Endothelial cell of umbilical vein (primary cell): Measurements from ENCODE around the gene CIC. TPM values are rescaled to one million over a fixed set of nuclear protein-coding genes. Genes with fewer than 3 reads are reported as not detected.

ENCODE experiments used
- BruUV-seq: library from RNA; stranded (reverse); fragments of 400-500 nt; replicated peaks from 2 replicates; lab custom pipeline; 2021; lab: Mats Ljungman, UMichigan
- CTCF ChIA-PET: fragments of 300-600, 350-600 bp; sonication (Branson Sonifier 250); formaldehyde crosslinking; loops from one replicate; lab custom pipeline; 2021; ENCODE audit warnings: antibody characterized with exemption, inconsistent platforms; lab: Charles Lee
- POLR2A ChIA-PET: fragments of 300-600, 350-600 bp; sonication (Branson Sonifier 250); formaldehyde crosslinking; loops from one replicate; lab custom pipeline; 2021; ENCODE audit warnings: antibody characterized with exemption, inconsistent platforms; lab: Charles Lee
- DNase-seq: peaks from one replicate; pipeline ENCODE4 v3.0.0-alpha.2; 2011; ENCODE audit warnings: low read depth, low spot score
- FAIRE-seq: peaks from 2 replicates; lab custom pipeline; 2011; peaks lifted over from hg19 to GRCh38; lab: Jason Lieb, UNC
- H2AFZ ChIP-seq: 2 replicates; pipeline ENCODE4 v1.6.0; 2012; ENCODE audit warnings: low read depth, low read length, control low read depth, inconsistent platforms
- H3K27ac ChIP-seq: 2 replicates; pipeline ENCODE4 v1.5.1; 2011; ENCODE audit warnings: low read depth, mild to moderate bottlenecking, control low read depth, low read length, moderate library complexity; ENCODE audit not compliant: insufficient read depth
- H3K27me3 ChIP-seq, 2 experiments: 2 replicates each; pipeline versions ENCODE4 v1.6.0 to v1.6.1; 2011; ENCODE audit warnings: low read length in 2 of 2, mixed read lengths in 1 of 2; ENCODE audit not compliant: control insufficient read depth in 2 of 2, insufficient read depth in 2 of 2
- H3K36me3 ChIP-seq, 2 experiments: 2 replicates in 1 of 2; 3 replicates in 1 of 2; pipeline ENCODE4 v1.5.1; 2011; ENCODE audit warnings: low read length in 2 of 2, mild to moderate bottlenecking in 1 of 2, moderate library complexity in 1 of 2; ENCODE audit not compliant: control insufficient read depth in 2 of 2, insufficient read depth in 2 of 2; ENCODE audit errors: extremely low read depth in 1 of 2
- H3K4me1 ChIP-seq: 3 replicates; pipeline ENCODE4 v1.5.1; 2011; ENCODE audit warnings: mild to moderate bottlenecking, low read length; ENCODE audit not compliant: control insufficient read depth, insufficient read depth; ENCODE audit errors: extremely low read depth
- H3K4me2 ChIP-seq: 2 replicates; pipeline ENCODE4 v1.6.1; 2011; ENCODE audit warnings: low read length, control low read depth, mixed read lengths; ENCODE audit not compliant: insufficient read depth
- H3K4me3 ChIP-seq, 3 experiments: fragments of 200-600 bp in 1 of 3; sonication (generic), shearing (Covaris generic) in 1 of 3; replicated peaks in 1 of 3; 2 replicates each; pipeline ENCODE4 v1.5.1; 2011 to 2016; ENCODE audit warnings: control low read depth in 3 of 3, low read length in 3 of 3, mild to moderate bottlenecking in 2 of 3, inconsistent platforms in 1 of 3, low read depth in 1 of 3, moderate library complexity in 1 of 3; ENCODE audit not compliant: insufficient read depth in 1 of 3
- H3K79me2 ChIP-seq: 2 replicates; pipeline ENCODE4 v1.6.0; 2012; ENCODE audit warnings: low read length, inconsistent platforms; ENCODE audit not compliant: control insufficient read depth, insufficient read depth
- H3K9ac ChIP-seq: replicated peaks from 2 replicates; pipeline ENCODE3; 2011; ENCODE audit warnings: low read length, control low read depth; ENCODE audit not compliant: insufficient read depth; ENCODE audit errors: extremely low read depth
- H3K9me1 ChIP-seq: replicated peaks from 3 replicates; pipeline ENCODE4 v1.6.0; 2011; ENCODE audit warnings: mild to moderate bottlenecking, low read length; ENCODE audit not compliant: control insufficient read depth, insufficient read depth; ENCODE audit errors: extremely low read depth
- H3K9me3 ChIP-seq: replicated peaks from 2 replicates; pipeline ENCODE4 v1.5.1; 2012; ENCODE audit warnings: low read length, inconsistent platforms; ENCODE audit not compliant: control insufficient read depth, insufficient read depth
- H4K20me1 ChIP-seq: replicated peaks from 2 replicates; pipeline ENCODE3; 2011; ENCODE audit warnings: mild to moderate bottlenecking, low read length; ENCODE audit not compliant: control insufficient read depth, insufficient read depth; ENCODE audit errors: extremely low read depth
- EZH2 ChIP-seq: IDR thresholded peaks from 2 replicates; pipeline ENCODE4 v1.6.1; 2012; ENCODE audit warnings: borderline replicate concordance, low read depth, mild to moderate bottlenecking, moderate library complexity, low read length, inconsistent platforms; ENCODE audit not compliant: severe bottlenecking
- FOS ChIP-seq: IDR thresholded peaks from 2 replicates; pipeline ENCODE4 v1.6.1; 2011; ENCODE audit warnings: mild to moderate bottlenecking, low read length, moderate library complexity, borderline replicate concordance; ENCODE audit not compliant: insufficient read depth
- GATA2 ChIP-seq: IDR thresholded peaks from 2 replicates; pipeline ENCODE4 v1.7.0; 2011; ENCODE audit warnings: low read depth, mild to moderate bottlenecking, moderate library complexity, mixed read lengths, low read length; ENCODE audit not compliant: insufficient read length, insufficient read depth
- JUN ChIP-seq: IDR thresholded peaks from 2 replicates; pipeline ENCODE4 v1.6.1; 2011; ENCODE audit warnings: borderline replicate concordance, low read depth; ENCODE audit not compliant: insufficient read length, insufficient read depth
- MYC ChIP-seq: IDR thresholded peaks from one replicate; pipeline ENCODE4 v1.6.1; 2011; ENCODE audit warnings: mild to moderate bottlenecking, low read depth, low read length
- POLR2A ChIP-seq: IDR thresholded peaks from 2 replicates; pipeline ENCODE4 v1.6.1; 2012; ENCODE audit warnings: low read depth, mild to moderate bottlenecking, control low read depth, low read length
- POLR2AphosphoS5 ChIP-seq: IDR thresholded peaks from 2 replicates; pipeline ENCODE4 v1.6.1; 2012; ENCODE audit warnings: low read depth, mild to moderate bottlenecking, control low read depth, low read length, moderate library complexity; ENCODE audit not compliant: insufficient read depth
- dilution Hi-C: fragments of 300-500 bp; cut with MboI; formaldehyde crosslinking; loops from one replicate; pipeline ENCODE4 v1.15.0; 2019; ENCODE audit warnings: low sequenced_read_pairs; ENCODE audit not compliant: extremely low pct_ligation_motif_present
- intact Hi-C: fragments of 100-400 bp; cut with micrococcal nuclease; formaldehyde crosslinking; loops from one replicate; pipeline ENCODE4 v1.10.0; 2022
- polyA plus RNA-seq, 4 experiments: library from polyadenylated mRNA; depleted of rRNA in 3 of 4; stranded (reverse) in 3 of 4; unstranded in 1 of 4; fragments of >200 nt; gene quantifications; 2 replicates each; pipeline versions ENCODE4 v1.2.1 to v1.2.3, GENCODE V29; 2011 to 2012; ENCODE audit warnings: missing spikeins in 1 of 4
- total RNA-seq: library from RNA; stranded (reverse); gene quantifications from 2 replicates; pipeline ENCODE4 v1.2.3, GENCODE V29; 2021
- TF ChIP-seq, protein P1 (sequence below), 2 donors: IDR thresholded peaks; 1 replicate in 1 of 2; 2 replicates in 1 of 2; pipeline ENCODE4 v1.5.1; 2011; ENCODE audit warnings: low read length in 2 of 2, mild to moderate bottlenecking in 2 of 2, moderate library complexity in 2 of 2, control low read depth in 1 of 2, inconsistent platforms in 1 of 2, low read depth in 1 of 2; ENCODE audit not compliant: insufficient read depth in 1 of 2; ENCODE audit errors: extremely low read depth in 1 of 2
- TF ChIP-seq, protein P2 (sequence below): IDR thresholded peaks from 2 replicates; pipeline ENCODE4 v1.6.1; 2011; ENCODE audit not compliant: insufficient read depth, insufficient read length

The CIC gene
- total and polyA plus RNA-seq, 2 donors (not counting 3 experiments of a cell fraction or from before 2014, with no cell fraction given), result 18.4 to 86.0 TPM

DNA sequence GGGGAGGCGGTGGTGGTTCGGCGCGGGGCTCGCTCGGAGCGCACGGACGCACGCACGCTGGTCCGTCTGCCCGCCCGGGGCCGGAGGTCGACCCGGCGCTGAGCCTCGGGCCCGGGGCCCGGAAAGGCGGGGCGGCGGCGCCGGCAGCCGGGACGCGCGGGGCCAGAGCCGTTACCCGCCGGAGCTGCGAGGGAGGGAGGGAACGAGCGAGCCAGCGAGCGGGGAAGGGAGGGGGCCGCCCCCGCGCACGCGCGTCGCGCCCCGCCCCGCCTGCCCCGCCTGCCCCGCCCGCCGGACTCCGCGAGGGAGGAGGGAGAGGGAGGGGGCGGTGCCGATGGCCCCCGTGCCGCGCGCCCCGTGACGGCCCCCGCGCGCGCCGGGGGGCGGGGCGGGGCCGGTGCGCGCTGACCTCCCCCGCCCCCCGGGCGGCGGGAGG, 15.0 kb downstream of the CIC start:
- Histone ChIP-seq H3K9ac (peak overlapping the region; percentile 44), H3K9me3 (no peaks in the 10 kb centered on the region), H3K36me3 (peaks cover 3 to 20% of the 10 kb centered on the region in 2 experiments), H3K4me2 (no peak overlapping the region), H3K27me3 (no peaks in the 10 kb centered on the region), H4K20me1 (no peaks in the 10 kb centered on the region), H3K4me1 (peaks cover 47% of the 10 kb centered on the region), H2AFZ (no peak overlapping the region), H3K9me1 (no peaks in the 10 kb centered on the region), H3K79me2 (peaks cover 26% of the 10 kb centered on the region), H3K4me3 (peak overlapping the region in 1 of 3 experiments; percentile 55), H3K27ac (no peak overlapping the region)
- POLR2A ChIA-PET, result no interaction called here
- TF ChIP-seq POLR2AphosphoS5 (no peak), EZH2 (no peak), POLR2A (no peak), FOS (no peak), JUN (no peak), GATA2 (no peak), MYC (no peak)
- TF ChIP-seq, protein P1, sequence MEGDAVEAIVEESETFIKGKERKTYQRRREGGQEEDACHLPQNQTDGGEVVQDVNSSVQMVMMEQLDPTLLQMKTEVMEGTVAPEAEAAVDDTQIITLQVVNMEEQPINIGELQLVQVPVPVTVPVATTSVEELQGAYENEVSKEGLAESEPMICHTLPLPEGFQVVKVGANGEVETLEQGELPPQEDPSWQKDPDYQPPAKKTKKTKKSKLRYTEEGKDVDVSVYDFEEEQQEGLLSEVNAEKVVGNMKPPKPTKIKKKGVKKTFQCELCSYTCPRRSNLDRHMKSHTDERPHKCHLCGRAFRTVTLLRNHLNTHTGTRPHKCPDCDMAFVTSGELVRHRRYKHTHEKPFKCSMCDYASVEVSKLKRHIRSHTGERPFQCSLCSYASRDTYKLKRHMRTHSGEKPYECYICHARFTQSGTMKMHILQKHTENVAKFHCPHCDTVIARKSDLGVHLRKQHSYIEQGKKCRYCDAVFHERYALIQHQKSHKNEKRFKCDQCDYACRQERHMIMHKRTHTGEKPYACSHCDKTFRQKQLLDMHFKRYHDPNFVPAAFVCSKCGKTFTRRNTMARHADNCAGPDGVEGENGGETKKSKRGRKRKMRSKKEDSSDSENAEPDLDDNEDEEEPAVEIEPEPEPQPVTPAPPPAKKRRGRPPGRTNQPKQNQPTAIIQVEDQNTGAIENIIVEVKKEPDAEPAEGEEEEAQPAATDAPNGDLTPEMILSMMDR (IDR thresholded peaks at IDR 0.05; ENCODE audit: extremely low read depth in 1 of 2, insufficient read depth in 1 of 2, low read depth in 1 of 2, low read length in 2 of 2), result no peak
- TF ChIP-seq, protein P2, sequence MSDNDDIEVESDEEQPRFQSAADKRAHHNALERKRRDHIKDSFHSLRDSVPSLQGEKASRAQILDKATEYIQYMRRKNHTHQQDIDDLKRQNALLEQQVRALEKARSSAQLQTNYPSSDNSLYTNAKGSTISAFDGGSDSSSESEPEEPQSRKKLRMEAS, result no peak
- BruUV-seq, result no TSS peak
- DNase-seq (peak; percentile 51), FAIRE-seq (peak; percentile 68)
- CTCF ChIA-PET, result interaction anchor here (0.7 to 3.0 kb wide), 5 partner anchors 12 to 1979 kb away, joined by 4 to 17 read pairs (median 5); no protein-coding TSS in a partner anchor
- dilution Hi-C loops (no loop called here), intact Hi-C loops (no loop called here)
